Fibroblast of pulmonary artery (primary cell): ENCODE measurements around the gene AIFM3.

ENCODE experiments used
- DNase-seq: peaks from one replicate; pipeline ENCODE4 v3.0.0-alpha.2; 2010; ENCODE audit warnings: low read depth
- H3K4me3 ChIP-seq: replicated peaks from 2 replicates; pipeline ENCODE4 v1.5.1; 2011; ENCODE audit warnings: low read depth, mild to moderate bottlenecking, control low read depth, low read length, moderate library complexity
- TF ChIP-seq, protein P1 (sequence below): IDR thresholded peaks from 2 replicates; pipeline ENCODE4 v1.5.1; 2011; ENCODE audit warnings: mild to moderate bottlenecking, control low read depth, low read length, inconsistent platforms; ENCODE audit errors: missing control alignments

The AIFM3 gene

DNA sequence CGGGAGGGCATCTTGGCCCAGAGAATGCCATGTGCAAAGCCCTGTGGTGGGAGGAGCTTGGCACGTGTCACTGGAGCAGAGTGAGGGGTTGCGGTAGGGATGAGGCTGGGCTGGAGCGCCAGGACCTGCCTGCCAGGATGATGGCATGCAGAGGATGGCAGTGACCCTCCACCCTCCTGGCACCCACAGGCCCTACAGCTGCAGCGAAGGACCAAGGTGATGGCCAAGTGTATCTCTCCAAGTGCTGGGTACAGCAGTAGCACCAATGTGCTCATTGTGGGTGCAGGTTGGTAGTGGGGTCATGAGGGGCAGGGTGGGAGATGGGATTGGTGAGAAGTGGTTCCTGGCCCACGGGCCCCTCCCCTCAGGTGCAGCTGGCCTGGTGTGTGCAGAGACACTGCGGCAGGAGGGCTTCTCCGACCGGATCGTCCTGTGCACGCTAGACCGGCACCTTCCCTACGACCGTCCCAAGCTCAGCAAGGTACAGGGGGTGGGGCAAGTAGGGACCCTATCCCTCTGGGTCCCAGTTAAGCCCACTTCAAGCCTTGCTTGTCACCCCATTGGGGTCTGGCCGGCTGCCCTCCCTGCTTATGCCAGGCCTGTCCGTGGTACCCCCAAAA, 7.4 kb downstream of the AIFM3 start:
- no peak overlapping the region for H3K4me3 ChIP-seq
- TF ChIP-seq, protein P1, sequence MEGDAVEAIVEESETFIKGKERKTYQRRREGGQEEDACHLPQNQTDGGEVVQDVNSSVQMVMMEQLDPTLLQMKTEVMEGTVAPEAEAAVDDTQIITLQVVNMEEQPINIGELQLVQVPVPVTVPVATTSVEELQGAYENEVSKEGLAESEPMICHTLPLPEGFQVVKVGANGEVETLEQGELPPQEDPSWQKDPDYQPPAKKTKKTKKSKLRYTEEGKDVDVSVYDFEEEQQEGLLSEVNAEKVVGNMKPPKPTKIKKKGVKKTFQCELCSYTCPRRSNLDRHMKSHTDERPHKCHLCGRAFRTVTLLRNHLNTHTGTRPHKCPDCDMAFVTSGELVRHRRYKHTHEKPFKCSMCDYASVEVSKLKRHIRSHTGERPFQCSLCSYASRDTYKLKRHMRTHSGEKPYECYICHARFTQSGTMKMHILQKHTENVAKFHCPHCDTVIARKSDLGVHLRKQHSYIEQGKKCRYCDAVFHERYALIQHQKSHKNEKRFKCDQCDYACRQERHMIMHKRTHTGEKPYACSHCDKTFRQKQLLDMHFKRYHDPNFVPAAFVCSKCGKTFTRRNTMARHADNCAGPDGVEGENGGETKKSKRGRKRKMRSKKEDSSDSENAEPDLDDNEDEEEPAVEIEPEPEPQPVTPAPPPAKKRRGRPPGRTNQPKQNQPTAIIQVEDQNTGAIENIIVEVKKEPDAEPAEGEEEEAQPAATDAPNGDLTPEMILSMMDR, result no peak
- DNase-seq, result no peak

DNA sequence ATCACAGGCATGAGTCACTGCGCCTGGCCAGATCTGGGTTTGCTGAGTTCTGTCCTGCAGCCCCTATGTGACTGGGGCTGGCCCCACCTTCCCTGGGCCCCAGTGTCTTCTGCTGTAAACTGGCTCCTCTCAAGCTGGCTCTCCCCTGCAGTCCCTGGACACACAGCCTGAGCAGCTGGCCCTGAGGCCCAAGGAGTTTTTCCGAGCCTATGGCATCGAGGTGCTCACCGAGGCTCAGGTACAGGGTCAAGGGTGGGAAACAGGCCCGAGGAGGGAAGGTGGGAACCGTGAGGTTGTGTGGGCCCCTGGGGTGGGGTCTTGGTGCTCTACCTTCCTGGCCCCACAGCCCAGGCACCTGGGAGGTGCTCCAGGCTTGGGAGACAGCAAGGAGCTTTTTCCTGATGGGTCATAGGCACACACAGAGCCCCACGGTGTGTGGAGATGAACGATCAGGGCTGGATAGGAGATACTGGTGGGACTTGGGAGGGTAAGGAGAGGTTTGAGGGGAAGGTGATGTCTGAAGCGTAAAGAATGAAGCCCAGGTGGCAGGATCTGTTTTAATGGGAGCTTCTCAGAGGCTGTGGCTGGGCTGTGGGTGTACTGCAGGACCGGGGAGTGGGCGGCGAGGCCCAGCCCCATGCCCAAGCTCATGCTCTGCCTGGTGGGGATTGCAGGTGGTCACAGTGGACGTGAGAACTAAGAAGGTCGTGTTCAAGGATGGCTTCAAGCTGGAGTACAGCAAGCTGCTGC, 8.7 kb downstream of the AIFM3 start:
- H3K4me3 ChIP-seq, result no peak overlapping the region
- no peak for DNase-seq
- TF ChIP-seq, protein P1, result no peak

DNA sequence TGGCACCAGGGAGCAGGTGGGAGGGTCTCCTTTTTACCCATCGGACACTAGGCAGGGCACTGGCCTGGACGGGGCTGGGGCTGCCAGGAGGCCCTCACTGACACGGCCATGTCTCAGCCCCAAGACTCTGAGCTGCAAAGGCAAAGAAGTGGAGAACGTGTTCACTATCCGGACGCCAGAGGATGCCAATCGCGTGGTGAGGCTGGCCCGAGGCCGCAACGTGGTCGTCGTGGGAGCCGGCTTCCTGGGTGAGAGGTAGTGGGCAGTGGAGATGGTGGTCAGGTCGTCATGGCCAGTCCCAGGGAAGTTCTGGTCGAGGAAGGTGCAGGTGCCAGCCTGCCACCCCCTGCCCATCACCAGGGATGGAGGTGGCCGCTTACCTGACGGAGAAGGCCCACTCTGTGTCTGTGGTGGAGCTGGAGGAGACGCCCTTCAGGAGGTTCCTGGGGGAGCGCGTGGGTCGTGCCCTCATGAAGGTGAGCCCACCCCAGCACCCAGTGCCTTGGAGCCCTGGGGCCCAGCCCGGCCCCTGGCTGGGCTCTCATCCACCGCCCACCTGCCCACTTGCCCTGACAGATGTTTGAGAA, 9.3 kb downstream of the AIFM3 start:
- DNase-seq, result no peak
- no peak overlapping the region for H3K4me3 ChIP-seq
- TF ChIP-seq, protein P1, result no peak

DNA sequence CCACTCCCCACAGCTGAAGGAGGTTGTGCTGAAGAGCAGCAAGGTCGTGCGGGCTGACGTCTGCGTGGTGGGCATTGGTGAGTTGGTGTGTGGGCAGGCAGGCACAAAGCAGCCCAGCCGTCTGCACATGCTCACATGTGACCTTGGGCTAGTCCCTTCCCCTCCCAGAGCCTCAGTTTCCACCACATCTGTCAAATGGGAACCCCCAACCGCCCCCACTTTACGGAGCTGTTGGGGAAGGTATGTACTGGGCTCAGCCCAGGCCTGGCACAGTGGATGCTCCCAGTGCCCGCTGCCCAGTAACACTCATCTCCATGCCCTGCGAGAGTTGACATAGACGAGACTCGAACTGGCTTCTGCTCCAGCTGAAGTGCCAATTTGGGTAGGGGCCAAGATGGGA, 10.0 kb downstream of the AIFM3 start:
- TF ChIP-seq, protein P1, result no peak
- H3K4me3 ChIP-seq, result no peak overlapping the region
- no peak for DNase-seq

DNA sequence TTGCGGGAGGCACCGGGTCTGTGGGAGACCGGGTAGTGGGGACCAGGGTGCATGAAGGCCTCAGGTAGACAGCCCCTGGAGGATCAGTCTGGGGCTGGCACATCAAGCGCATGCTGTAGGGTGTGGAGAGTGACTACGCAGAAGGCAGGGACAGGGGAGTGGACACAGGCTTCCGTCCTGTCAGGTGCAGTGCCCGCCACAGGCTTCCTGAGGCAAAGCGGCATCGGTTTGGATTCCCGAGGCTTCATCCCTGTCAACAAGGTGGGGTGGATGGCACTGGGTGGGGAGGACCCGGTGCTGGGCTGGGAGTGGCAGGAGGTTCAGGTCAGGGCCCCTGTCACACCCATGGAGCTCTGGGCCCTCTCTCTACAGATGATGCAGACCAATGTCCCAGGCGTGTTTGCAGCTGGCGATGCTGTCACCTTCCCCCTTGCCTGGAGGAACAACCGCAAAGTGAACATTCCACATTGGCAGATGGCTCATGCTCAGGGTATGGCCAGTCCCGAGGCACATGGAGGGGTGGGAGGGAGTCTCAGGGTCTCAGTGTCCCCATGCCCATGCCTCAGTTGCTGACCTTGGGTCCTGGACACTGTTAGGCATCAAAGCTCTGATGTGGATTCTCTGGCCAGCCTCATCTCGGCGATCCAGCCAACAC, 10.6 kb downstream of the AIFM3 start:
- DNase-seq, result no peak
- no peak overlapping the region for H3K4me3 ChIP-seq
- TF ChIP-seq, protein P1, result no peak

DNA sequence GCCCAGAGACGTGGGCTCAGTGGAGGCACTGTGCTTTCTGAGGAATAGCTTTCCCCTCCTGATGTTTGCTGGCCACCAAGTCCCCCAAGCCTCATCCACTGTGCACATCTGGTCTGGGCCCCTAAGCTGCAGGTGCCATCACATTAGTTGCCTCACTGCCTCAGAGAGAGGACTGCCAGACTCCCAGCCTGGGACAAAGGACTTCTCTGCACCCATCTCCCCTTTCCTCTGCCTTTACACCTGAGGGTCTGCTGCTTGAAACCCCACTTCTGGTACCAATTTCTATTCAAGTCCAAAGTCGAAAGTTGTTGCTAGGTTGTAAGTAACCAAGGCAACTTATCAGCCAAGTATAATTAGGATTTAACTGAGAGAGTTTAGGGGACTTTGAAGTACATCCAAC, 11.4 kb downstream of the AIFM3 start:
- no peak for DNase-seq
- no peak overlapping the region for H3K4me3 ChIP-seq
- TF ChIP-seq, protein P1, result no peak
